Measurements from ENCODE around the gene PDIA6. TPM values are rescaled to one million over a fixed set of nuclear protein-coding genes. Genes with fewer than 3 reads are reported as not detected.

PDIA6 gene
- total RNA-seq, 2 experiments from 2014 or later = 25.5 to 26.3 TPM

- no peak overlapping the region for H3K4me3 Mint-ChIP-seq
- no peaks in the 10 kb centered on the region for H3K27me3 Mint-ChIP-seq
- H3K9me3 Mint-ChIP-seq = no peaks in the 10 kb centered on the region
- H3K27me3 ChIP-seq (ENCODE audit: control insufficient read depth in 1 of 2, insufficient read depth in 2 of 2, low read length in 2 of 2) = no peaks in the 10 kb centered on the region
- no peak for TF ChIP-seq CTCF (IDR thresholded peaks at IDR 0.05)
- no peaks in the 10 kb centered on the region for H3K9me3 ChIP-seq (ENCODE audit: control insufficient read depth in 1 of 2, insufficient read depth in 1 of 2, low read length in 2 of 2)
- H3K36me3 ChIP-seq (ENCODE audit: insufficient read depth, low read length) = peaks cover 66% of the 10 kb centered on the region
- ATAC-seq (ENCODE audit: poor library complexity) (no peak), DNase-seq (no peak)
- no peak overlapping the region for H3K27ac Mint-ChIP-seq
- CTCF ChIA-PET = no interaction called here
- H3K4me1 ChIP-seq (ENCODE audit: insufficient read depth, low read length) = peaks cover 3% of the 10 kb centered on the region
- POLR2A ChIA-PET = no interaction called here
- no peak overlapping the region for H3K27ac ChIP-seq (ENCODE audit: low read depth in 1 of 2, low read length in 2 of 2)
- no peak overlapping the region for H3K4me3 ChIP-seq (ENCODE audit: low read length)
- H3K4me1 Mint-ChIP-seq (ENCODE audit: low read depth) = peaks cover 22% of the 10 kb centered on the region
- intact Hi-C loops (cut with DNase I, micrococcal nuclease) = no loop called here
- peaks cover 90% of the 10 kb centered on the region for H3K36me3 Mint-ChIP-seq (ENCODE audit: low read depth)
Measured at GRCh38 chr2:10796703-10797102, 15.9 kb downstream of the PDIA6 start.

- Histone ChIP-seq H3K27me3 (ENCODE audit: control insufficient read depth in 1 of 2, insufficient read depth in 2 of 2, low read length in 2 of 2) (no peaks in the 10 kb centered on the region), H3K36me3 (ENCODE audit: insufficient read depth, low read length) (peaks cover 63% of the 10 kb centered on the region), H3K27ac (ENCODE audit: low read depth in 1 of 2, low read length in 2 of 2) (no peak overlapping the region), H3K9me3 (ENCODE audit: control insufficient read depth in 1 of 2, insufficient read depth in 1 of 2, low read length in 2 of 2) (no peaks in the 10 kb centered on the region), H3K4me3 (ENCODE audit: low read length) (no peak overlapping the region), H3K4me1 (ENCODE audit: insufficient read depth, low read length) (peaks cover 9% of the 10 kb centered on the region)
- peaks cover 31% of the 10 kb centered on the region for H3K4me1 Mint-ChIP-seq (ENCODE audit: low read depth)
- H3K27ac Mint-ChIP-seq = peak overlapping the region; percentile 32
- no peak overlapping the region for H3K4me3 Mint-ChIP-seq
- H3K9me3 Mint-ChIP-seq = no peaks in the 10 kb centered on the region
- ChIA-PET CTCF (interaction anchor here (0.7 to 1.1 kb wide), 2 partner anchors 40 to 1367 kb away, joined by 3 read pairs; no protein-coding TSS in a partner anchor), POLR2A (no interaction called here)
- peaks cover 91% of the 10 kb centered on the region for H3K36me3 Mint-ChIP-seq (ENCODE audit: low read depth)
- H3K27me3 Mint-ChIP-seq = no peaks in the 10 kb centered on the region
- TF ChIP-seq CTCF (IDR thresholded peaks at IDR 0.05) = no peak
- intact Hi-C loops (cut with DNase I, micrococcal nuclease) = no loop called here
- no peak for DNase-seq
- ATAC-seq (ENCODE audit: poor library complexity) = no peak
Measured at GRCh38 chr2:10795508-10796046, 17.0 kb downstream of the PDIA6 start.

GRCh38 chr2:10794876-10795275 lies 17.7 kb downstream of the PDIA6 start:
- DNase-seq = no peak
- intact Hi-C loops (cut with DNase I, micrococcal nuclease) = no loop called here
- Mint-ChIP-seq H3K36me3 (ENCODE audit: low read depth) (peaks cover 94% of the 10 kb centered on the region), H3K27me3 (no peaks in the 10 kb centered on the region), H3K9me3 (no peaks in the 10 kb centered on the region), H3K4me3 (no peak overlapping the region), H3K27ac (no peak overlapping the region), H3K4me1 (ENCODE audit: low read depth) (peaks cover 38% of the 10 kb centered on the region)
- no peak for TF ChIP-seq CTCF (IDR thresholded peaks at IDR 0.05)
- Histone ChIP-seq H3K4me3 (ENCODE audit: low read length) (no peak overlapping the region), H3K27me3 (ENCODE audit: control insufficient read depth in 1 of 2, insufficient read depth in 2 of 2, low read length in 2 of 2) (no peaks in the 10 kb centered on the region), H3K9me3 (ENCODE audit: control insufficient read depth in 1 of 2, insufficient read depth in 1 of 2, low read length in 2 of 2) (no peaks in the 10 kb centered on the region), H3K27ac (ENCODE audit: low read depth in 1 of 2, low read length in 2 of 2) (no peak overlapping the region), H3K4me1 (ENCODE audit: insufficient read depth, low read length) (peaks cover 11% of the 10 kb centered on the region), H3K36me3 (ENCODE audit: insufficient read depth, low read length) (peaks cover 69% of the 10 kb centered on the region)
- CTCF ChIA-PET = interaction anchor here (0.7 kb wide), 1 partner anchor 22 kb away, joined by 3 read pairs; no protein-coding TSS in a partner anchor
- no peak for ATAC-seq (ENCODE audit: poor library complexity)
- POLR2A ChIA-PET = no interaction called here
